Stimulated activated CD8-positive, alpha-beta memory T cell treated with anti-CD3 and anti-CD28 coated beads, Interleukin-12 subunit alpha, Interleukin-12 subunit beta, amount 100 ng/mL, for 1 hour (primary cell): ENCODE data around the gene XRCC5.
"Not testable (repeated sequence)": the region's sequence is repeated elsewhere in the genome, so short reads cannot be mapped to it uniquely, and the experiment has no call there.

Experiments
- DNase-seq: peaks from one replicate; pipeline ENCODE4 v3.0.0-alpha.2; 2020; ENCODE audit warnings: low read depth

Gene XRCC5

DNA sequence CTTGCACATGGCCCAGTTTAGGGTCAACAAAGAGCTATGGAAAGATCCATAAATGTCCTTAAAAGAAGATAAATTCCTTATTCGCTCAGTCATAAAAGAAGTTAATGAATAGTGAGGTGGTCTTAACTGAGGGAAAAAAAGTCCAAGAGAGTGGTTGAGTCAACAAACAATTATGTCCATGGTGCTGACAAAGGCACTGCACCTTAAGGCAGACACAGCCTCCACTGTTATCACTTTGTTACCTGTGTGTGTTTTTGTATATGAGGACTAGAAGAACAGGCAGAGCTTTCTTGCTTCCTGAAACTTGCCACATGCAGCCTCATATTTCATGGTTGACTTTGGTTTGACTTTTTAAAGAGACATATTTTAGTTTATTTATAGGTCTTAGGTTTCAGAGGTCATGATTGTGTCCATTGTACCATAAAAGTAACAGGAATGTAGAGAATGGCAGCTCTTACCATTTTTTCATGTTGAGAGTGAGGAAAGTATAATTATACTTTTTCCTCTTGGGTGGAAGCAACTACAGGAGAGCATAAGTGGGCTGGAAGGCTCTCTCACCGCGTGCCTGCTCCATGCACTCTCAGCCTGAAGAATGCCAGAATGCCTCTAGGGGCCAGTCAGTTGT, 93.6 kb downstream of the XRCC5 start:
- no peak for DNase-seq

DNA sequence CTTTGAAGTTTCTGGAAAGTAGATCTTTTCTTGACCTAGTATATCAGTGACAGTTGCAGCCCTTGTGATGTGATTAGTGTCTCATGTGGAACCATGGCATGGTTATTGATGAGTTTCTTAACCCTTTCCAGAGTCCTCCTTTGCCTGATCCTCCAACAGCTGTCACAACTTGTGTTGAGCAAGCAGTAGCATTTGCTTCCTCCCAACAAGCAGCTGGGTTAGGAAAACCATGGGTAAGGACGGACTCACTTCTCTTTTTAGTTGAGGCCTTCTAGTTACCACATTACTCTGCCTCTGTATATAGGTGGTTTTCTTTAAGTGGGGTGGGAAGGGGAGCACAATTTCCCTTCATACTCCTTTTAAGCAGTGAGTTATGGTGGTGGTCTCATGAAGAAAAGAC, 96.3 kb downstream of the XRCC5 start:
- no peak for DNase-seq

DNA sequence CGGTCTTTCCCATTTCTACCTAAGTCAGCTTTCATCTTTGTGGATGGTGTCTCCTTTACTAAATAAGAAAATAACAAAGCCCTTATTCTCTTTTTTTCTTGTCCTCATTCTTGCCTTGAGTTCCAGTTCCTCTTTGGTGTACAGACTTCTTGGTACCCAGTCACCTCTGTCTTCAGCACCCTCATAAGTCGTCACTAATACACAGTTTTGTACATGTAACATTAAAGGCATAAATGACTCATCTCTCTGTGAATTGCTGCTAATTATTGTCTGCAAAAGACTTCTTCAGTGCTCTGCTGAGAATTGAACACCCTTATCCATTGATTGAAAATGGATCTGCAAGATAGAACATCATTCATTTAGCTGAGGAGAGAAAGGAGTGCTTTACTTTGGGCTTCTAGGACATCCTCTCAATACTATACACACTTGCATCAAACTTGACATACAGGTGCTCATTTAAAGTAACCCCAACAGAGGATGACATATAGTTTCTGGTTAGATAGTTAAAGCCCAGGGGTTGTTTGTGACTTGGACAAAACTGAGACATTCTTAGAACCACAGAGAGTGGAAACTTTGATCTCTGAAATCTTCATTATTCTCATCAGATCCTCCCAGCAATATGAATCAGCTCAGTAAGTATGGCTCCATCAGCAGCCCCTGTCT, 97.0 kb downstream of the XRCC5 start:
- DNase-seq: no peak

DNA sequence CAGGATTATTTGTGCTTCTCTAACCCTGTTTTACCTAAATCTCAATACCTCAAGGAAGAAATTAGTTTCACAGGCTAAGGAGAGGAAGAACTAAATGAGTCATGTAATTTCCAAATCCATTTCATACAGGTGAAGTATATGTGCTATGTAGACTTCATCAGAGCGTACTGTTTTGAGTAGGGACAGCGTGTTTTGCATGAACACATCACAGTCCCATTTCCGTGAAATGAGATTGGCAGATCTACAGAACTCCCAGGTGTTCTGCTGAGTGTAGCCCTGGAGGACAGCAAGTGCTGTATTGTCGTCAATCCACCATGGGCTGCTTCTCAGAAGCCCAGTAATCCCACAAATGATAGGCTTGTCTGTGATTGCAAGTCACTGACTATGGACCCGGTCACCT, 97.7 kb downstream of the XRCC5 start:
- no peak for DNase-seq

DNA sequence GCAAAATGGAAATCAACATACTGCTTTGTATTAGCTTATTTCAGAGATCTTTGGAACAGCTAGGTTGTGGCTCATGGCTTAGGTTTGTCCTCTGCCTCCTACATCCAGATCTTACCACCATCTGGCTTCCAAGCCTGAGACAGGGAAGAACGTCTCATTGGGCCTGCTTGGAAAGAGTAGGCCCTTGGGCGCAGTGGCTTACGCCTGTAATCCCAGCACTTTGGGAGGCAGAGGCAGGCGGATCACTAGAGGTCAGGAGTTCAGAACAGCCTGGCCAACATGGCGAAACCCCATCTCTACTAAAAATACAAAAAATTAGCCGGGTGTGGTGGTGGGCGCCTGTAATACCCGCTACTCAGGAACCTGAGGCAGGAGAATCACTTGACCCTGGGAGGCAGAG, 99.5 kb downstream of the XRCC5 start:
- DNase-seq: not testable (repeated sequence)

DNA sequence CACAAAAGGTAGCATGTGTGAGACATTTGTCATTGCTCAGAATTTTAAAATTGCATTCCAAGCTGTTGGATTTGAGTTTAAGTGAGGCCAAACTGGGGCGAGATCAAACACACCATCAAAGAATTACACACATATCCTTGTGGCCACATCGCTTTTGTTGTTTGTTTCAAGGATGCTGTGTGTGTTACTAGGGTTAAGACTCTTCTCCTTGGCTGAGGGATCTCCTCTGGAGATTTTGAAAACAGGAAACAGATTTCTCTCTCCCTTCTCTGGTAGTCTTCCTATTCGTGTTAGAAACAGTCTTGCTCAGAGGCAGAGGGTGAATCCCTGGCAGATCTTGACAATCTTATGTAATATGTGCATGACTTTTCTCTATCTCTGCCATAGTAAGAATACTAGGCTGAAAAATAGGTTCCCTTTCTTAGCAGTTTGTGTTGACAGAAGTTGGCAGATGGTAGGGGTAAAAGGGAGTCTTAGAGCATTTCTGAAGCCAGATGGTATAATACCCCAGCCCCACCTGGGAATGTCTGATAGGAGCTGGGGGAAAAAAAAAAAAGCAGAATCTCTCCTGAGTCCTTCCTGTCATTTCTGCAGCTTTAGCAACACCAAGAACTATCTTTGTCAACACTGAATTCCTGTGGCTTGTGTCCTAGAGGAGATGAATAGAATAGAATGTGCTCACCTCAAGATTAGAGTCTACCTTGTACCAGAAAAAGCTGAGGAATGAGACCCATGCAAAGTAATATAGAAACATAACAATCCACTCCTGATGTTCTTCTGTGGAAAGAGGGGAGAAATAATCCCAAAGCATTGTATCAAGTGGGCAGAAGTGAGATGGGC, 101.8 kb downstream of the XRCC5 start:
- DNase-seq: no peak

DNA sequence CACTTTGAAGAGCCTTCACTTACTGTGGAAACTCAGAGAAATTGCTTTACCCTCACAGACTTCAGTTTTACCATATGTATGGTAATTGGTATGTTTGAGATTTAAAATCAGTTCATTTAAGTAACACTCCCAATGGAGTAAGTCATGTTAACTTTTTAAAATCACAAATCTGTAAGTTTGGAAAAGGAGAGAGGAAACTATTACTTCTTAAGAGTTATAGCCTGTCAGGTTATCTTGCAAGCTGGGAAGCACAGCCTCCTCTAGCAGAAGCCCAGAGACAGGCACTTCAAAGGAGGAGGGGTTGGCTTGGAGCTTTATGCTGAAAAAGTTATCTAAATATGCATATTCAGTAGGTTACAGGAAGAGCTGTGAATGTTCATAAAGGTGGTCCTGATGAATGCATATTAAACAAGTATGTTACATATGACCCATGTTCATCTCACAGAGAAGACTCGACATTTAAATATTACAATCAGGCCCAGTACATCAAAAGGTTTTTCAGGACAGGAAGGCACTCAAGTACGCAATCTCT, 102.5 kb downstream of the XRCC5 start:
- no peak for DNase-seq

DNA sequence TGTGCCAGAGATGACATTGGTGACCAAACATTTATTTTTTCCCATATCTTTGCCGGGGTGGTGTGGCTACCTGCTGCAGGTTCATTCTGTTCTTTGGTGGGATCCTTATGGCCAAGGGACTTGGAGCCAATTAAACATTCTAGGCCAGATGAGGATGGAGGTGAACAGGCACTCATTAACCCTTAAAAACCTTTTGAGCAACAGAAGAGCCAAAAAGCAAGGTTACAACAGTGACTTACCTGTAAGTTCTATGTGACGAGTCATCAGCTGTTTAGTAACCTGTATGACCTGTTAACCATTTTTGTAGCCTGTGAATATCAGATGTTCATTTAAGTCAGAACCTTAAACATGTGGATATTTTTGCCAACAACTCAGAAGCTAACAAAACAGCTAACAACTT, 105.6 kb downstream of the XRCC5 start:
- DNase-seq: no peak

DNA sequence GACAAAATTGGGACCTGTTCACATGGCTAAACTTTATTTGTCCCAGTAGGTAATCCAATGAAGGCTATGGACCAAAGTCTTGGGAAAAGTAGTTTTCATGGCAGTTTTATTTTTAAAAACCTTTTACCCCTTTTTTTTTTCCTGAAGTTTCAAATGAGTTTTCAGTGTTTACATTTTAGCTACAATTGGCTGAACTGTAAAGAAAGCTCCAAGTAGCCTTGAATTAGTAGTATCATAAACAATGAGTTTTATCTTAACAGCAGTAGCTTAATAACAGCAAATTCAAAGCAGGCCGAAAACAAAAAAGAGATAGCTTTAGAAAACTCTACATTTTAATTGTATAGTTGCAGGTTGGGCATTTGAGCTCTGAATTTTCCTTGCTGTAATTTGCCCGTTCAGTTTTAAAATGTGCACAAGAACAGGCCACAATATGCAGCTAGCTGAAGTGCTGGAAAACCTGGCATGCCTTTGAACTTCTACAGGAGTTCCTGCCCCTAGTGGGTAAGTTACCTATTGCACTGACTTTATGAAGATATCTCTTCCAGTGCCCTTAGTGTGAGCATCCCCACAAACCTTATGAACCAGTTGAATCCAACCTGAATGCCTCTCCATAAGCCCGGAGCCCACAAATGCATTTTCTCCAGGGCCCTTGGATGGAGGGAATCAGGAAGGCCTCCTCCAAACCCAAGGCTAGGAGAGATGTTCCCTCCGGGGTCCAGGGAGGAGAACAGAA, 106.7 kb downstream of the XRCC5 start:
- no peak for DNase-seq

DNA sequence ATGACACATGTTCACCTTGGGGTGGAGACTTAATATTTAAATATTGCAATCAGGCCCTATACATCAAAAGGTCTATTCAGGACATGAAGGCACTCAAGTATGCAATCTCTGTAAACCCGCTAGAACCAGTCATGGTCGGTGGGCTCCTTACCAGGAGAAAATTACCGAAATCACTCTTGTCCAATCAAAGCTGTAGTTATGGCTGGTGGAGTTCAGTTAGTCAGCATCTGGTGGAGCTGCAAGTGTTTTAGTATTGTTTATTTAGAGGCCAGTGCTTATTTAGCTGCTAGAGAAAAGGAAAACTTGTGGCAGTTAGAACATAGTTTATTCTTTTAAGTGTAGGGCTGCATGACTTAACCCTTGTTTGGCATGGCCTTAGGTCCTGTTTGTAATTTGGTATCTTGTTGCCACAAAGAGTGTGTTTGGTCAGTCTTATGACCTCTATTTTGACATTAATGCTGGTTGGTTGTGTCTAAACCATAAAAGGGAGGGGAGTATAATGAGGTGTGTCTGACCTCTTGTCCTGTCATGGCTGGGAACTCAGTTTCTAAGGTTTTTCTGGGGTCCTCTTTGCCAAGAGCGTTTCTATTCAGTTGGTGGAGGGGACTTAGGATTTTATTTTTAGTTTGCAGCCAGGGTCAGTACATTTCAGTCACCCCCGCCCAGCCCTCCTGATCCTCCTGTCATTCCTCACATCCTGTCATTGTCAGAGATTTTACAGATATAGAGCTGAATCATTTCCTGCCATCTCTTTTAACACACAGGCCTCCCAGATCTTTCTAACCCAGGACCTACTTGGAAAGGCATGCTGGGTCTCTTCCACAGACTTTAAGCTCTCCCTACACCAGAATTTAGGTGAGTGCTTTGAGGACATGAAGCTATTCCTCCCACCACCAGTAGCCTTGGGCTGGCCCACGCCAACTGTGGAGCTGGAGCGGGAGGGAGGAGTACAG, 108.1 kb downstream of the XRCC5 start:
- DNase-seq: no peak

DNA sequence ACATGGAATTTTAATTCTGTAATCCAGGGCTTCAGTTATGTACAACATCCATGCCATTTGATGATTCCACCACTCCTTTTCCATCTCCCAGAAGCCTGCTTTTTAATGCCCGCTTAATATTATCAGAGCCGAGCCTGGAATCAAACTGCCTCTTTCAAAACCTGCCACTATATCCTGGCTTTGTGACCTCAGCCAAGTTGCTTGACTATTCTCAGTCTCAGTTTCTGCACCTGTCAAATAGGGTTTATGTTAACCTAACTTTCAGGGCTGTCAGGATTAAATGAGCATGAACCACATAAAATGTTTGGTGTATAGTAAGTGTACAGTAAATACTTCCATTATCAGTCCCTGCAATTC, 108.7 kb downstream of the XRCC5 start:
- no peak for DNase-seq

DNA sequence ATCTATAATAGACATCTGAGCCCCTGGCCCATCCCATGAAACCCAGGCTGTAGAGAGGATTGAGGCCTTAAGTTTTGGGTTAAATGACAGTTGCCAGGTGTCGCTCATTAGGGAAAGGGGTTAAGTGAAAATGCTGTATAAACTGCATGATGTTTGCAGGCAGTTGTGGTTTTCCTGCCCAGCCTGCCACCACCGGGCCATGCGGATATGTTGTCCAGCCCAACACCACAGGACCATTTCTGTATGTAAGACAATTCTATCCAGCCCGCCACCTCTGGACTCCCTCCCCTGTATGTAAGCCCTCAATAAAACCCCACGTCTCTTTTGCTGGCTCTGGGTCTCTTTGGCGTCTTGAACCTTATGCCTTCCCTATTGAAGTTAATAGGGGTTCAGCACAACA, 110.7 kb downstream of the XRCC5 start:
- DNase-seq: no peak

DNA sequence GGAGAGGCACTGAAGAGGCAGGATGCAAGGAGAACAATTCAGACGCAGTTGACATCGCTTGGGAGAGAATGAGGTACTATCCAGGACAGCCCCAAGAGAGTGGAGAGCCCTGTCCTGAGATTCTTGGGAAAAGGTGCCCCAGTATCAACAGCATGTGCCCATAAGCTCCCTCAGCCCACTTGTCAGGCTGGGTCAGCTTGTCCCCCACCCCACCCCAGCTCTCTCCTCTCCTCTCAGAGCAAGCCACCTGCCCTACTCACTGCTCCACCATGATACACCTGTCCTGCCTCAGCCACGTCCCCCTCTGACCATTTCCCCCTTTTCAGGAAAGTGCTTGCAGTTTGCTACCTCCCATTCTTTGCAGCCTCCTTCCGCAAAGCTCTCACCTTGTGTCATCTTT, 111.8 kb downstream of the XRCC5 start:
- no peak for DNase-seq

DNA sequence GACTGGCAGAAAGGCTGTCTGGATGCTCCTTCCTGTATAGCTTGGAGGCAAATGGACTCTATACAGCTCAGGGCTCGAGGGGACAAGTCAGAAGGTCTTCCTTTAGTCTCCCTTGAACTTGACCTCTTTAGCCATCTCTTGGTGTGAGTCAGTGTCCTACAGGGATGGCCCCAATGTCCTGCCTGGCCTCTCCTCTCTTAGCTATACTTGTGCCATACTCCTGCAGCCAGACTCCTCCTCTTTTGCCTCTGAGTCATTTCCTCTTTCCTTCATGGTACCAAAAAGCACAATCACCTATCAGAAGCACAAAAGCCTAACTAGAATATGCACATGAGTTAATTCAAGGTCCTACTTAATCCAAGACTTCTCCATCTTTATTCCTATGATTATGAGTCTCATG, 112.7 kb downstream of the XRCC5 start:
- no peak for DNase-seq

DNA sequence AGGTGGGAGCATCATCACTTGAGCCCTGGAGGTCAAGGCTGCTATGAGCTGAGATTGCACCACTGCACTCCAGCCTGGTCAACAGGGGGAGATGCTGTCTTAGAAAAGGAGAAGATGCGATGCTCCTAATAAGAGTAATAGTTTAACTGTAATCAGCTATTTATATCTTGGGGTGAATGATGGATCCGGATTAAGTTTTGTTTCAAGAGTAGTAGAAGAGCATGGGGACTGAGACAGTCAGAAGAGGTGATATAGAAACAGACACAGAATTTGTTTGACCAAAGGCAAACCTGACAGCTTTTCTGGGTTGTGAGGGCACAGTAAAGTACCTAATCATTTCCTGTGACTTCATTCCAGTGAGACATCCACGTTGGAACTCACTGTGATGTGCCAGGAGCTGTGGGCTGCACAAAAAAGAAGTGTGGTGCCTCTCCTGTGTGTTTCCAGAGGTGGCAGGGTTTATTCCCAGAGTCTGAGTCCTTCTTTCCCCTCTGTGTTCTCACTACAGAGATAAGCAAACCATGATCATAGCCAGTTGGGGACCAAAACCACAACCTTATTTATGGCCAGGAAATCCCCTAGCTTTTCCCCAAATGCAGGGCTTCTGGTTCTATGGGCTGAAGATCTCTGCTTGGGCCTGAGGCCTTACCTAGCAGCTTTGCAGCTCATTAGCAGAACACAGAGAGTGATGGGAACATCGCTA, 113.7 kb downstream of the XRCC5 start:
- no peak for DNase-seq

DNA sequence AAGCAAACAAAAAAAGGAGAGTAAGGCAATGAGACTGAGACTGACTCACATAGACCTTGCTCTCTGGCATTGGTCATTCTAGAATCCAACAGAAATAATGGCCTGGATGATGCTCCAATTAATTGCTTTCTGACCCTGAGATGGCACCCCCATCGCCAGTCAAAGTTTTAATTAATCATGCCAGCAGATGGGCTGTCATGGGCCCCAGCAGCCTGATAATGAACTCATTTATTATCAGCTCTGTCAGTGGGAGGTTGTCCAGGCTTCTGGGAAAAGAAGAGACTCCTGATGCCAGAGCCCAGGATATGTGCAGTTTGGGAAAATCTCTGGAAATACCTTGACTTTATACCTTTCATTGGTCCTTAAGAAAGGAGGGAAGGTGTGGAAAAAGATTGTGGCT, 115.2 kb downstream of the XRCC5 start:
- no peak for DNase-seq

DNA sequence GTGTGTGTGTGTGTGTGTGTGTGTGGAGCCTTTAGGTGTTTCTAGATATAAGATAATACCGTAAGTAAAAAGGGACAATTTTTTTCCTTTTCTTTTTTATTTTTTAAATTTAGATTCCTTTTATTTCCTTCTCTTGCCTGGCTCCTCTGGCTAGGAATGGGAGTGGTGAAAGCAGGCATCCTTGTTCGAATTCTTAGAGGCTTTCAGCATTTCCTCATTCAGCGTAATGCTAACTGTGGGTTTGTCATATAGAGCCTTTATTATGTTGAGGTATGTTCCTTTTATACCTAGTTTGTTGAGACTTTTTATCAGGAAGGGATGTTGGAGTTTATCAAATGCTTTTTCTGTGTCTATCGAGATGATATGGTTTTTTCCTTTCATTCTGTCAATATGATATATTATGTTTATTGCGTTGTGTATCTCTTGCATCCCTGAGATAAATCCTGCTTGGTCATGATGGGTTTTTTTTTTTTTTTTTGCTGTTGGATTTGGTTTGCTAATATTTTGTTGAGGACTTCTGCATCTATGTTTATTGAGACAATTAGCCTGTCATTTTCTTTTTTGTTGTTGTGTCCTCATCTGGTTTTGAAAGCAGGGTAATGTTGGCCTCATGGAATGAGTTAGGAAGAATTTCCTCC, 120.2 kb downstream of the XRCC5 start:
- DNase-seq: no peak

DNA sequence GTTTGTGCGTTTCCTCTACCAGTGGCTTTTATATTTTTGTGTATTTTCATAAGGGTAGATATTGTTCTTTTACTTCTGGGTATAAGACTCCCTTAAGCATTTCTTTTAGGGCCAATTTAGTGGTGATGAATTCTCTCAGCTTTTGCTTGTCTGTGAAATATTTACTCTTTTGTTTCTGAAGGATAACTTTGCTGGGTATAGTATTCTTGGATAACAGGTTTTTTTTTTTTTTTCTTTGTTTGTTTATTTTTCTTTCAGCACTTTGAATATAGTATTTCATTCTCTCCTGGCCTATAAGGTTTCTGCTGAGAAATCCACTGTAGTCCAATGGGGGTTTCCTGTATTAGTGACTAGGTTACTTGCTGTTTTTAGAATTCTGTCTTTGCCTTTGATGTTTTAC, 122.7 kb downstream of the XRCC5 start:
- no peak for DNase-seq

DNA sequence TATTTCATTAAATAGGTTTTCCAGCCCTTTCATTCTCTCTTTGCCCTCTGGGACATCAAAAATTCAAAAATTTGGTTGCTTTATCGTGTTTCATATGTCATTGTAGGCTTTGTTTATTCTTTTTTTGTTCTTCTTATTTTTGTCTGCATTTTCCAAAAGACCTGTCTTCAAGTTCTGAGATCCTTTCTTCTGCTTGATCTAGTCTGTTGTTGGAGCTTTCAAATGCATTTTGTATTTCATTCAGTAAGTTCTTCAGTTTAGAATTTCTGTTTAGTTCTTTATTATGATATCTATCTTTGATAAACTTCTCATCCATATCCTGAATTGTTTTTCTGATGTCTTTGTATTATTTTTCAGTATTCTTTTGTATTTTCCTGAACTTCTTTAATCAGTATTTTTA, 123.6 kb downstream of the XRCC5 start:
- no peak for DNase-seq
